AG08396 (cell line): ENCODE data around the gene ZNF423.

Source experiments
- DNase-seq: peaks from one replicate; pipeline ENCODE4 v3.0.0; 2012; ENCODE audit warnings: low spot score, mixed read lengths

Gene ZNF423

GRCh38 chr16:49458656-49459445, 397.1 kb downstream of the ZNF423 start:
- no peak for DNase-seq

- no peak for DNase-seq
Observed at GRCh38 chr16:49458243-49458642, 397.7 kb downstream of the ZNF423 start.

GRCh38 chr16:49457196-49457595, 398.7 kb downstream of the ZNF423 start:
- DNase-seq: no peak

GRCh38 chr16:49456763-49457162, 399.1 kb downstream of the ZNF423 start:
- no peak for DNase-seq

- no peak for DNase-seq
Observed at GRCh38 chr16:49455991-49456745, 399.7 kb downstream of the ZNF423 start.

- DNase-seq: no peak
Observed at GRCh38 chr16:49455181-49455990, 400.5 kb downstream of the ZNF423 start.

GRCh38 chr16:49454426-49455180, 401.3 kb downstream of the ZNF423 start:
- DNase-seq: no peak

GRCh38 chr16:49453983-49454382, 401.9 kb downstream of the ZNF423 start:
- DNase-seq: no peak

GRCh38 chr16:49453021-49453420, 402.9 kb downstream of the ZNF423 start:
- DNase-seq: no peak

- DNase-seq: no peak
Observed at GRCh38 chr16:49452578-49452977, 403.3 kb downstream of the ZNF423 start.

GRCh38 chr16:49452108-49452507, 403.8 kb downstream of the ZNF423 start:
- DNase-seq: no peak

- DNase-seq: no peak
Observed at GRCh38 chr16:49446805-49447204, 409.1 kb downstream of the ZNF423 start.

GRCh38 chr16:49443576-49443975, 412.3 kb downstream of the ZNF423 start:
- DNase-seq: no peak

GRCh38 chr16:49442805-49443204, 413.1 kb downstream of the ZNF423 start:
- DNase-seq: no peak

- no peak for DNase-seq
Observed at GRCh38 chr16:49441366-49441780, 414.5 kb downstream of the ZNF423 start.

GRCh38 chr16:49440156-49441065, 415.5 kb downstream of the ZNF423 start:
- no peak for DNase-seq

GRCh38 chr16:49439676-49440075, 416.2 kb downstream of the ZNF423 start:
- DNase-seq: no peak

GRCh38 chr16:49439050-49439449, 416.9 kb downstream of the ZNF423 start:
- no peak for DNase-seq
